OCI-LY1 (cell line): ENCODE measurements around the gene HMCN2.

Experiments
- EZH2 ChIP-seq: fragments of 200-600 bp; sonication (generic), shearing (Covaris generic); IDR thresholded peaks from 2 replicates; pipeline ENCODE4 v1.8.0; 2017; ENCODE audit warnings: borderline replicate concordance, mixed run types, mild to moderate bottlenecking, antibody characterized with exemption, low read length, moderate library complexity, mixed read lengths
- TF ChIP-seq, protein P1 (sequence below): fragments of 200-600 bp; sonication (generic), shearing (Covaris generic); IDR thresholded peaks from 2 replicates; pipeline ENCODE4 v1.5.1; 2017; ENCODE audit warnings: mild to moderate bottlenecking, antibody characterized with exemption, low read length, moderate library complexity, mixed read lengths

DNA sequence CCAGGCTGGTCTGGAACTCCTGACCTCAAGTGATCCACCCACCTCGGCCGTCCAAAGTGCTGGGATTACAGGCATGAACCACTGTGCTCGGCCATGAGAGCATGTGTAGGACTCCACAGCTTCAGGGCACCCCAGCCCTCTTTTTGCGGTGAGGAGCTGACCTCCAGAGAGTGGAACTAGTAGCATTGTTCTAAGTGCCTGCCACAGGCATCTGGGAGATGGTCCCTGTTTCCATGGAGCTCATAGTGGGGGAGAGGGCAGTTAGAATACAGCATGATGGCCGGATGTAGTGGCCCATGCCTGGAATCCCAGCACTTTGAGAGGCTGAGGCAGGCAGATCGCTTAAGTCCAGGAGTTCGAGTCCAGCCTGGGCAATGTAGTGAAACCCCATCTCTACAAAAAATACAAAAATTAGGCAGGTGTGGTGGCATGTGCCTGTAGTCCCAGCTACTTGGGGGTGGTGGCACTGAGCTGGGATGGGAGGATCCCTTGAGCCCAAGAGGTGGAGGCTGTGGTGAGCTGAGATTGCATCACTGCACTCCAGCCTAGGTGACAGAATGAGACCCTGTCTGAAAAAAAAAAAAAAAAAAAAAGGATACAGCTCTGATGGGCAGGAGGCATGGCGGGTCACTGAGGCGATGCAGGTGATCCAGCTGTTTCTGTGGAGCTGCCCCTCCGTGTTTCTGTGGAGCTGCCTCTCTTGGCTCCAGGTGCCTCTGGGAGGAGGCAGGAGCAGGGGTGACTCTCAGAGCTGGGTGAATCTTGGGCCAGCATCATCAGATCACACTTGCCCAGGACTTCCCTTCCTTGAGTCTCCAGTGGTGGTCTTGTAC, 183.4 kb downstream of the HMCN2 start:
- TF ChIP-seq EZH2: no peak
- TF ChIP-seq, protein P1, sequence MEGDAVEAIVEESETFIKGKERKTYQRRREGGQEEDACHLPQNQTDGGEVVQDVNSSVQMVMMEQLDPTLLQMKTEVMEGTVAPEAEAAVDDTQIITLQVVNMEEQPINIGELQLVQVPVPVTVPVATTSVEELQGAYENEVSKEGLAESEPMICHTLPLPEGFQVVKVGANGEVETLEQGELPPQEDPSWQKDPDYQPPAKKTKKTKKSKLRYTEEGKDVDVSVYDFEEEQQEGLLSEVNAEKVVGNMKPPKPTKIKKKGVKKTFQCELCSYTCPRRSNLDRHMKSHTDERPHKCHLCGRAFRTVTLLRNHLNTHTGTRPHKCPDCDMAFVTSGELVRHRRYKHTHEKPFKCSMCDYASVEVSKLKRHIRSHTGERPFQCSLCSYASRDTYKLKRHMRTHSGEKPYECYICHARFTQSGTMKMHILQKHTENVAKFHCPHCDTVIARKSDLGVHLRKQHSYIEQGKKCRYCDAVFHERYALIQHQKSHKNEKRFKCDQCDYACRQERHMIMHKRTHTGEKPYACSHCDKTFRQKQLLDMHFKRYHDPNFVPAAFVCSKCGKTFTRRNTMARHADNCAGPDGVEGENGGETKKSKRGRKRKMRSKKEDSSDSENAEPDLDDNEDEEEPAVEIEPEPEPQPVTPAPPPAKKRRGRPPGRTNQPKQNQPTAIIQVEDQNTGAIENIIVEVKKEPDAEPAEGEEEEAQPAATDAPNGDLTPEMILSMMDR: no peak
